ENCODE results near the gene ERP44. TPM values are rescaled to one million over a fixed set of nuclear protein-coding genes. Genes with fewer than 3 reads are reported as not detected.
"Not testable (repeated sequence)": the region's sequence is repeated elsewhere in the genome, so short reads cannot be mapped to it uniquely, and the experiment has no call there.

Gene ERP44
- total RNA-seq, 1 donor from 2014 or later = 15.6 TPM

DNA sequence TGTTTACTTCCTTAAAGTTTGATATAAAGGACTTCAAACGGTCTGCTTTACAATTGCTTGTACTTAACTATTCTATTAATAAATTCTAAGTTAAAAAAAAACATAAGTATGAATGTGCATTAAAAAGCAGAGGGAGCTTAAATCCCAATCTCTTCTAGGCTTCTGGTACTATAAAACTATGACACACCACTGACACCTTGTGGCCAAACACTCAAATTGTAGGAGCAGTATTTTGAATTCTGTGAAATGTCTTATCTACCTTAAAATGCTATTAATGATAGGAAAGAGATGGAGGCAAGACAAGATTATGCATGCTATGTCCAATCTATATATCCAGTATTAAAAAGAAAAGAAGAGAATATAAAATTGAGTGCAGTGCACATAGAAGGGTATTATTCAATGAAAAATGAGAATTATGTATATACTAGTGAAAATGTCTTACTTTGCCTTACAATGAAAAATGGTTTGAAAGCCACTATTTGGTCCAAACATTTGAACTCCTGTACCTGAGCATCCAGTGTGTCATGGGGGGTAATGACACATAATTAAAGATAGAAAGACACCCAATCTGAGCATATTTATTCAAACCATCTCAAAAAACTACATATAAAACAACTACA is 87.6 kb downstream of the ERP44 start:
- no peaks in the 10 kb centered on the region for H3K27me3 ChIP-seq (ENCODE audit: low read depth)
- DNase-seq = no peak
- peaks cover 18% of the 10 kb centered on the region for H3K9me3 ChIP-seq (replicated peaks)
- no peaks in the 10 kb centered on the region for H3K4me1 ChIP-seq
- H3K4me3 ChIP-seq = no peak overlapping the region
- no peak overlapping the region for H3K27ac ChIP-seq (replicated peaks)
- intact Hi-C loops (cut with micrococcal nuclease) = no loop called here
- TF ChIP-seq, protein P1, sequence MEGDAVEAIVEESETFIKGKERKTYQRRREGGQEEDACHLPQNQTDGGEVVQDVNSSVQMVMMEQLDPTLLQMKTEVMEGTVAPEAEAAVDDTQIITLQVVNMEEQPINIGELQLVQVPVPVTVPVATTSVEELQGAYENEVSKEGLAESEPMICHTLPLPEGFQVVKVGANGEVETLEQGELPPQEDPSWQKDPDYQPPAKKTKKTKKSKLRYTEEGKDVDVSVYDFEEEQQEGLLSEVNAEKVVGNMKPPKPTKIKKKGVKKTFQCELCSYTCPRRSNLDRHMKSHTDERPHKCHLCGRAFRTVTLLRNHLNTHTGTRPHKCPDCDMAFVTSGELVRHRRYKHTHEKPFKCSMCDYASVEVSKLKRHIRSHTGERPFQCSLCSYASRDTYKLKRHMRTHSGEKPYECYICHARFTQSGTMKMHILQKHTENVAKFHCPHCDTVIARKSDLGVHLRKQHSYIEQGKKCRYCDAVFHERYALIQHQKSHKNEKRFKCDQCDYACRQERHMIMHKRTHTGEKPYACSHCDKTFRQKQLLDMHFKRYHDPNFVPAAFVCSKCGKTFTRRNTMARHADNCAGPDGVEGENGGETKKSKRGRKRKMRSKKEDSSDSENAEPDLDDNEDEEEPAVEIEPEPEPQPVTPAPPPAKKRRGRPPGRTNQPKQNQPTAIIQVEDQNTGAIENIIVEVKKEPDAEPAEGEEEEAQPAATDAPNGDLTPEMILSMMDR (IDR thresholded peaks at IDR 0.05; ENCODE audit: borderline replicate concordance) = peak; percentile 60
- H3K36me3 ChIP-seq = peaks cover 52% of the 10 kb centered on the region

DNA sequence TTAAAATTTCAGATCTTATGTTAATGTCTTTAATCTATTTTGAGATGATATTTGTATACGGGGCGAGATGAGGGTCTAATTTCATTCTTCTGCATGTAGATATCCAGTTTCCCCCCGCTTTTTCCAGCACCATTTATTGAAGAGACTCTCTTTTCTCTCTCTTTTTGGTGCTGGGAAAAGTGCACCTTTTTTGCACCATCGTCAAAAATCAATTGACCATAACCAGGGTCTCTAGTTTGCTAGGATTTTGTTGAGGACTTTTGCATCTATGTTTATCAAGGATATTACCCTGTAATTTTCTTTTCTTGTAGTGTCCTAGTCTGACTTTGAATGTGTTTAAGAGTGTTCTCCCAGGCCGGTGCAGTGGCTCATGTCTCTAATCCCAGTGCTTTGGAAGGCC is 99.0 kb downstream of the ERP44 start:
- H3K27ac ChIP-seq (replicated peaks) = no peak overlapping the region
- TF ChIP-seq, protein P1 (IDR thresholded peaks at IDR 0.05; ENCODE audit: borderline replicate concordance) = no peak
- H3K27me3 ChIP-seq (ENCODE audit: low read depth) = no peaks in the 10 kb centered on the region
- peaks cover 39% of the 10 kb centered on the region for H3K36me3 ChIP-seq
- H3K9me3 ChIP-seq (replicated peaks) = peaks cover 16% of the 10 kb centered on the region
- H3K4me1 ChIP-seq = no peaks in the 10 kb centered on the region
- no peak overlapping the region for H3K4me3 ChIP-seq
- DNase-seq = no peak
- intact Hi-C loops (cut with micrococcal nuclease) = no loop called here

DNA sequence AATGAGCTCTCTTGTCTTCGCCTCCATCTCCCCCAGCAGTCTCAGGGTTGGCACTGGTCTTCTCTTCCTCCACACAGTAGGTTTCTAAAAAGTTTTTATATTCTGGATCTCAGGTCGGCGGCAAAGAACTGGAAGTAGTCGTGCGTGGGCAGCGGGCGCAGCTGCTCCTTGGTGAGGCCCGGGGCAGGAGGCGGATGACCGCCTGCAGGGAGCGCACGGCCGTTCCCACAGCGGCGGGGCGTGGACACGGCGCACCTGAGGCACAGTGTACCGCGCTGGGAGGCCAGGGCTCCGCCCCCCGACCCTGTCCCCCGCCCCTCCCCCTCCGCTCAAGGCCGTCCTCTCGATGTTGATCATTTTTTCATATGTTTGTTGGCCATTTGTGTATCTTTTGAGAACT is 99.9 kb downstream of the ERP44 start:
- H3K27ac ChIP-seq (replicated peaks) = no peak overlapping the region
- peaks cover 24% of the 10 kb centered on the region for H3K9me3 ChIP-seq (replicated peaks)
- no peaks in the 10 kb centered on the region for H3K27me3 ChIP-seq (ENCODE audit: low read depth)
- no peaks in the 10 kb centered on the region for H3K4me1 ChIP-seq
- TF ChIP-seq, protein P1 (IDR thresholded peaks at IDR 0.05; ENCODE audit: borderline replicate concordance) = no peak
- H3K36me3 ChIP-seq = peaks cover 30% of the 10 kb centered on the region
- H3K4me3 ChIP-seq = no peak overlapping the region
- no peak for DNase-seq
- intact Hi-C loops (cut with micrococcal nuclease) = no loop called here

DNA sequence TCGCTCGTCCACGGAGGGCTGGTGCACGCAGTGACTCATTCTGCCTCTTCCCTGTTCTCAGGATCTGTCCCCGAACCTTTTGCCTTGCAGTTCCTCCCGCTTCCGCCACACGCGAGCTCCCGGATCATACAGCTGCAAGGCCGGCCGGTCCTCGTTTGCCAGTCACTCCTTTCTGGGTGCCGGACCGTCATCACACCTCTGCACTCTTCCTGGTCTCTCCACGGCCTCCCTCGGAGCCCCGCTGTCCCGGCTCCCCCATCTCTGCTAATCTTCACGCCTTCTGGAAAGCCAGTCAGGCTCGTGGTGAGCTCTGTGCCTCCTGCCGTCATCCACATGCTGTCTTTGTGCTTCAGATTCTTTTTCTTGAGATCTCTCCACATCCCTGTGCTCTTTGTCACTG is 100.5 kb downstream of the ERP44 start:
- intact Hi-C loops (cut with micrococcal nuclease) = no loop called here
- TF ChIP-seq, protein P1 (IDR thresholded peaks at IDR 0.05; ENCODE audit: borderline replicate concordance) = no peak
- peaks cover 24% of the 10 kb centered on the region for H3K36me3 ChIP-seq
- H3K4me1 ChIP-seq = no peaks in the 10 kb centered on the region
- no peak for DNase-seq
- H3K4me3 ChIP-seq = no peak overlapping the region
- peaks cover 24% of the 10 kb centered on the region for H3K9me3 ChIP-seq (replicated peaks)
- H3K27ac ChIP-seq (replicated peaks) = no peak overlapping the region
- no peaks in the 10 kb centered on the region for H3K27me3 ChIP-seq (ENCODE audit: low read depth)

DNA sequence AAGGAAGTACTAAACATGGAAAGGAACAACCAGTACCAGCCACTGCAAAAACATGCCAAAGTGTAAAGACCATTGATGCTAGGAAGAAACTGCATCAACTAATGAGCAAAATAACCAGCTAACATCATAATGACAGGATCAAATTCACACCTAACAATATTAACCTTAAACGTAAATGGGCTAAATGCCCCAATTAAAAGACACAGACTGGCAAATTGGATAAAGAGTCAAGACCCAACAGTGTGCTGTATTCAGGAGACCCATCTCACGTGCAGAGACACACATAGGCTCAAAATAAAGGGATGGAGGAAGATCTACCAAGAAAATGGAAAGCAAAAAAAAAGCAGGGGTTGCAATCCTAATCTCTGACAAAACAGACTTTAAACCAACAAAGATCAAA is 108.3 kb downstream of the ERP44 start:
- H3K4me3 ChIP-seq; H3K27me3 ChIP-seq (ENCODE audit: low read depth); H3K4me1 ChIP-seq; DNase-seq; intact Hi-C loops (cut with micrococcal nuclease); H3K27ac ChIP-seq (replicated peaks): not testable (repeated sequence)
- Histone ChIP-seq H3K9me3 (replicated peaks) (peaks cover 65% of the 10 kb centered on the region), H3K36me3 (peaks cover 18% of the 10 kb centered on the region)

DNA sequence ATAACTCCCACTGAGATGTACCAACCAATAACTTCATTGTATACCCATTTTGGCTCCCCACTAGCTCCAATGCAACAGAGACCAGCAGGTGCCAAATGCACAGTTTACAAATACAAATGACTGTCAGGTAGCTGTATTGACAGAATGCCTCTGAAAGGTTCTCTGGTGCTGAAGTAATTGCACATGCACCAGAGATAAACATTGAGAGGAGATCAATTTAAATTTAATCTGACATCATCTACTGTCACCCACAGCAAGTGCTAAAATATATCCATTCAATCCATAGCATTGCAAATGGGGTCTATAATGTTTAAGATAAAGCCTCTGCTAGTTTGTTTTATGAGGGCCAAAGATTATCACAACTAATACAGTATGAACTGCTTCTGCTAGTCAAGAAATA is 112.2 kb downstream of the ERP44 start:
- no peaks in the 10 kb centered on the region for H3K27me3 ChIP-seq (ENCODE audit: low read depth)
- peaks cover 34% of the 10 kb centered on the region for H3K9me3 ChIP-seq (replicated peaks)
- H3K4me1 ChIP-seq = no peaks in the 10 kb centered on the region
- TF ChIP-seq, protein P1 (IDR thresholded peaks at IDR 0.05; ENCODE audit: borderline replicate concordance) = no peak
- H3K27ac ChIP-seq (replicated peaks) = no peak overlapping the region
- intact Hi-C loops (cut with micrococcal nuclease) = no loop called here
- peaks cover 23% of the 10 kb centered on the region for H3K36me3 ChIP-seq
- H3K4me3 ChIP-seq = no peak overlapping the region
- DNase-seq = no peak

Data from left ventricle myocardium inferior (tissue), 1 donor.